ENCODE measurements around the gene CES5A. TPM values are rescaled to one million over a fixed set of nuclear protein-coding genes. Genes with fewer than 3 reads are reported as not detected.
"Not testable (repeated sequence)": the region's sequence is repeated elsewhere in the genome, so short reads cannot be mapped to it uniquely, and the experiment has no call there.

CES5A gene
- total RNA-seq, 1 donor, result not detected

GRCh38 chr16:55825115-55825728, 50.0 kb downstream of the CES5A start:
- Histone ChIP-seq H3K4me1 (ENCODE audit: insufficient read depth, low read length) (peaks cover 4% of the 10 kb centered on the region), H3K9me3 (ENCODE audit: low read depth, low read length) (no peaks in the 10 kb centered on the region), H3K4me3 (ENCODE audit: low read length) (no peak overlapping the region), H3K27me3 (ENCODE audit: insufficient read depth, low read length) (no peaks in the 10 kb centered on the region)

GRCh38 chr16:55824473-55825000, 50.6 kb downstream of the CES5A start:
- Histone ChIP-seq H3K9me3 (ENCODE audit: low read depth, low read length) (no peaks in the 10 kb centered on the region), H3K4me1 (ENCODE audit: insufficient read depth, low read length) (peaks cover 4% of the 10 kb centered on the region)

GRCh38 chr16:55822280-55822810, 52.8 kb downstream of the CES5A start:
- H3K9me3 ChIP-seq (ENCODE audit: low read depth, low read length), result no peaks in the 10 kb centered on the region

More at GRCh38 chr16:55824473-55825000, 50.6 kb downstream of the CES5A start:
- no peaks in the 10 kb centered on the region for H3K27me3 ChIP-seq (ENCODE audit: insufficient read depth, low read length)
- no peak overlapping the region for H3K4me3 ChIP-seq (ENCODE audit: low read length)

GRCh38 chr16:55821210-55821609, 54.0 kb downstream of the CES5A start:
- H3K4me3 ChIP-seq (ENCODE audit: low read length), result no peak overlapping the region
- H3K4me1 ChIP-seq (ENCODE audit: insufficient read depth, low read length), result peaks cover 4% of the 10 kb centered on the region
- H3K9me3 ChIP-seq (ENCODE audit: low read depth, low read length), result no peaks in the 10 kb centered on the region
- no peaks in the 10 kb centered on the region for H3K27me3 ChIP-seq (ENCODE audit: insufficient read depth, low read length)

More at GRCh38 chr16:55822280-55822810, 52.8 kb downstream of the CES5A start:
- H3K4me3 ChIP-seq (ENCODE audit: low read length), result no peak overlapping the region
- H3K27me3 ChIP-seq (ENCODE audit: insufficient read depth, low read length), result no peaks in the 10 kb centered on the region
- peaks cover 4% of the 10 kb centered on the region for H3K4me1 ChIP-seq (ENCODE audit: insufficient read depth, low read length)

GRCh38 chr16:55820615-55821014, 54.6 kb downstream of the CES5A start:
- H3K4me1 ChIP-seq (ENCODE audit: insufficient read depth, low read length), result peaks cover 4% of the 10 kb centered on the region
- H3K4me3 ChIP-seq (ENCODE audit: low read length), result no peak overlapping the region
- H3K9me3 ChIP-seq (ENCODE audit: low read depth, low read length), result no peaks in the 10 kb centered on the region
- no peaks in the 10 kb centered on the region for H3K27me3 ChIP-seq (ENCODE audit: insufficient read depth, low read length)

- H3K27me3 ChIP-seq (ENCODE audit: insufficient read depth, low read length), result no peaks in the 10 kb centered on the region
- H3K4me1 ChIP-seq (ENCODE audit: insufficient read depth, low read length), result no peaks in the 10 kb centered on the region
- H3K9me3 ChIP-seq (ENCODE audit: low read depth, low read length), result no peaks in the 10 kb centered on the region
- H3K4me3 ChIP-seq (ENCODE audit: low read length), result no peak overlapping the region
Observed at GRCh38 chr16:55817236-55817912, 57.8 kb downstream of the CES5A start.

- H3K4me1 ChIP-seq (ENCODE audit: insufficient read depth, low read length); H3K9me3 ChIP-seq (ENCODE audit: low read depth, low read length); H3K4me3 ChIP-seq (ENCODE audit: low read length); H3K27me3 ChIP-seq (ENCODE audit: insufficient read depth, low read length): not testable (repeated sequence)
Observed at GRCh38 chr16:55816222-55816621, 59.0 kb downstream of the CES5A start.

GRCh38 chr16:55815320-55815719, 59.9 kb downstream of the CES5A start:
- no peaks in the 10 kb centered on the region for H3K4me1 ChIP-seq (ENCODE audit: insufficient read depth, low read length)
- H3K9me3 ChIP-seq (ENCODE audit: low read depth, low read length), result no peaks in the 10 kb centered on the region
- no peaks in the 10 kb centered on the region for H3K27me3 ChIP-seq (ENCODE audit: insufficient read depth, low read length)
- H3K4me3 ChIP-seq (ENCODE audit: low read length), result no peak overlapping the region

GRCh38 chr16:55814174-55814573, 61.0 kb downstream of the CES5A start:
- H3K9me3 ChIP-seq (ENCODE audit: low read depth, low read length); H3K4me1 ChIP-seq (ENCODE audit: insufficient read depth, low read length); H3K27me3 ChIP-seq (ENCODE audit: insufficient read depth, low read length); H3K4me3 ChIP-seq (ENCODE audit: low read length): not testable (repeated sequence)

- H3K4me3 ChIP-seq (ENCODE audit: low read length); H3K4me1 ChIP-seq (ENCODE audit: insufficient read depth, low read length); H3K27me3 ChIP-seq (ENCODE audit: insufficient read depth, low read length); H3K9me3 ChIP-seq (ENCODE audit: low read depth, low read length): not testable (repeated sequence)
Observed at GRCh38 chr16:55813730-55814129, 61.4 kb downstream of the CES5A start.

- H3K27me3 ChIP-seq (ENCODE audit: insufficient read depth, low read length), result no peaks in the 10 kb centered on the region
- no peaks in the 10 kb centered on the region for H3K4me1 ChIP-seq (ENCODE audit: insufficient read depth, low read length)
- no peak overlapping the region for H3K4me3 ChIP-seq (ENCODE audit: low read length)
Observed at GRCh38 chr16:55812951-55813350, 62.2 kb downstream of the CES5A start.

GRCh38 chr16:55811811-55812210, 63.4 kb downstream of the CES5A start:
- no peaks in the 10 kb centered on the region for H3K4me1 ChIP-seq (ENCODE audit: insufficient read depth, low read length)
- no peaks in the 10 kb centered on the region for H3K9me3 ChIP-seq (ENCODE audit: low read depth, low read length)
- no peaks in the 10 kb centered on the region for H3K27me3 ChIP-seq (ENCODE audit: insufficient read depth, low read length)
- H3K4me3 ChIP-seq (ENCODE audit: low read length), result no peak overlapping the region

More at GRCh38 chr16:55812951-55813350, 62.2 kb downstream of the CES5A start:
- no peaks in the 10 kb centered on the region for H3K9me3 ChIP-seq (ENCODE audit: low read depth, low read length)

- no peaks in the 10 kb centered on the region for H3K9me3 ChIP-seq (ENCODE audit: low read depth, low read length)
- H3K27me3 ChIP-seq (ENCODE audit: insufficient read depth, low read length), result no peaks in the 10 kb centered on the region
- H3K4me3 ChIP-seq (ENCODE audit: low read length), result no peak overlapping the region
- no peaks in the 10 kb centered on the region for H3K4me1 ChIP-seq (ENCODE audit: insufficient read depth, low read length)
Observed at GRCh38 chr16:55810451-55810961, 64.7 kb downstream of the CES5A start.

- H3K27me3 ChIP-seq (ENCODE audit: insufficient read depth, low read length), result no peaks in the 10 kb centered on the region
- no peak overlapping the region for H3K4me3 ChIP-seq (ENCODE audit: low read length)
- H3K4me1 ChIP-seq (ENCODE audit: insufficient read depth, low read length), result no peaks in the 10 kb centered on the region
- H3K9me3 ChIP-seq (ENCODE audit: low read depth, low read length), result no peaks in the 10 kb centered on the region
Observed at GRCh38 chr16:55809851-55810250, 65.3 kb downstream of the CES5A start.

- no peak overlapping the region for H3K4me3 ChIP-seq (ENCODE audit: low read length)
- H3K9me3 ChIP-seq (ENCODE audit: low read depth, low read length), result no peaks in the 10 kb centered on the region
Observed at GRCh38 chr16:55809386-55809785, 65.8 kb downstream of the CES5A start.

More at GRCh38 chr16:55809386-55809785, 65.8 kb downstream of the CES5A start:
- H3K27me3 ChIP-seq (ENCODE audit: insufficient read depth, low read length), result no peaks in the 10 kb centered on the region
- no peaks in the 10 kb centered on the region for H3K4me1 ChIP-seq (ENCODE audit: insufficient read depth, low read length)
